ENCODE measurements around the gene UBE2O.

GRCh38 chr17:76384987-76385891, 67.7 kb downstream of the UBE2O start:
- TF ChIP-seq CTCF (IDR thresholded peaks at IDR 0.05; ENCODE audit: low read length) (no peak), EZH2 (optimal IDR thresholded peaks at IDR 0.05; ENCODE audit: low read depth, low read length) (no peak)

All from MM.1S (cell line).